HepG2 (cell line): ENCODE measurements around the gene COPS7A. TPM values are rescaled to one million over a fixed set of nuclear protein-coding genes. Genes with fewer than 3 reads are reported as not detected.

Experiments
- ARID5B ChIP-seq: IDR thresholded peaks from 2 replicates; pipeline ENCODE4 v1.4.0; 2020; ENCODE audit warnings: mild to moderate bottlenecking, missing genetic modification reagents
- ATF4 ChIP-seq, 2 experiments: fragments of 450-650 bp in 1 of 2; sonication (generic) in 1 of 2; formaldehyde crosslinking; IDR thresholded peaks; 2 replicates each; pipeline versions ENCODE4 v1.5.0 to v1.8.0; 2020 to 2022; ENCODE audit warnings: mild to moderate bottlenecking in 1 of 2, missing genetic modification reagents in 1 of 2
- CENPT ChIP-seq: sonication (generic); formaldehyde crosslinking; IDR thresholded peaks from 2 replicates; pipeline ENCODE4 v1.8.0; 2022; ENCODE audit warnings: low read depth, mild to moderate bottlenecking, moderate library complexity, missing genetic modification reagents
- IRF1 ChIP-seq: sonication (generic); formaldehyde crosslinking; IDR thresholded peaks from 2 replicates; pipeline ENCODE4 v1.4.0; 2020; ENCODE audit warnings: low read depth, mild to moderate bottlenecking, missing genetic modification reagents
- IRX3 ChIP-seq: sonication (generic); formaldehyde crosslinking; IDR thresholded peaks from 2 replicates; pipeline ENCODE4 v1.8.1; 2023; ENCODE audit warnings: mild to moderate bottlenecking, low read depth, missing genetic modification reagents, borderline replicate concordance
- NFATC3 ChIP-seq: sonication (generic); formaldehyde crosslinking; IDR thresholded peaks from 2 replicates; pipeline ENCODE4 v1.5.1; 2020; ENCODE audit warnings: mild to moderate bottlenecking, missing genetic modification reagents
- NFYB ChIP-seq: sonication (generic); formaldehyde crosslinking; IDR thresholded peaks from 2 replicates; pipeline ENCODE4 v1.4.0; 2020; ENCODE audit warnings: missing genetic modification reagents
- REST ChIP-seq, 2 experiments: IDR thresholded peaks; 2 replicates each; pipeline ENCODE4 v1.6.1; 2011 to 2012; ENCODE audit warnings: low read length in 2 of 2, borderline replicate concordance in 1 of 2, low read depth in 1 of 2, mild to moderate bottlenecking in 1 of 2, moderate library complexity in 1 of 2
- SAP130 ChIP-seq: IDR thresholded peaks from 2 replicates; pipeline ENCODE4 v1.6.1; 2016; ENCODE audit warnings: low read depth
- SNRNP70 ChIP-seq: fragments of 200-400 bp; formaldehyde crosslinking; IDR thresholded peaks from 2 replicates; pipeline ENCODE4 v1.6.1; 2017; ENCODE audit warnings: mild to moderate bottlenecking, low read depth, low read length, moderate library complexity
- TBL1XR1 ChIP-seq: fragments of 150-350 bp; IDR thresholded peaks from 2 replicates; pipeline ENCODE4 v1.6.1; 2014; ENCODE audit warnings: borderline replicate concordance, low read length; ENCODE audit not compliant: partially characterized antibody
- ZKSCAN1 ChIP-seq: fragments of 150-350 bp; IDR thresholded peaks from 2 replicates; pipeline ENCODE4 v1.6.1; 2014; ENCODE audit warnings: low read length
- ZMAT3 ChIP-seq: sonication (generic); formaldehyde crosslinking; conservative IDR thresholded peaks from 2 replicates; pipeline ENCODE4 v1.7.0; 2021; ENCODE audit warnings: missing genetic modification reagents
- ZNF17 ChIP-seq: sonication (generic); formaldehyde crosslinking; IDR thresholded peaks from 2 replicates; pipeline ENCODE4 v1.5.0; 2020; ENCODE audit warnings: mild to moderate bottlenecking, missing genetic modification reagents
- ZNF280B ChIP-seq: sonication (generic); formaldehyde crosslinking; IDR thresholded peaks from 2 replicates; pipeline ENCODE4 v1.5.0; 2020; ENCODE audit warnings: missing genetic modification reagents, mild to moderate bottlenecking, borderline replicate concordance
- ZNF790 ChIP-seq: sonication (generic); formaldehyde crosslinking; IDR thresholded peaks from 2 replicates; pipeline ENCODE4 v1.8.0; 2022; ENCODE audit warnings: missing genetic modification reagents, mild to moderate bottlenecking, borderline replicate concordance
- polyA plus RNA-seq, 8 experiments: library from polyadenylated mRNA; depleted of rRNA in 3 of 8; stranded (reverse) in 7 of 8; unstranded in 1 of 8; fragments of >200 nt; fragmentation: Illumina TruSeq in 4 of 8; extraction: Trizol in 4 of 8; gene quantifications; 2 replicates each; pipeline versions ENCODE4 v1.2.1 to v1.2.3, GENCODE V29; 2011 to 2016; ENCODE audit warnings: low read depth in 4 of 8, missing spikeins in 1 of 8, mixed read lengths in 1 of 8; ENCODE audit not compliant: insufficient read depth in 1 of 8
- total RNA-seq, 5 experiments: library from RNA; depleted of rRNA; stranded (reverse); fragments of >200 nt; fragmentation: Illumina TruSeq; extraction: Trizol; gene quantifications; 2 replicates each; pipeline ENCODE4 v1.2.3, GENCODE V29; 2016; ENCODE audit warnings: low read depth in 1 of 5

The COPS7A gene
- total and polyA plus RNA-seq, 2 of the 13 experiments (the other 11 are each of a cell fraction or from before 2014, with no cell fraction given), result 40.0 to 73.6 TPM

- TF ChIP-seq ATF4 (CRISPR knock-in tag; IDR thresholded peaks at IDR 0.05) (peak in 1 of 2 experiments; percentile 37; a peak in 1 of 4 replicates), REST (IDR thresholded peaks at IDR 0.05; ENCODE audit: borderline replicate concordance in 1 of 2, low read depth in 1 of 2, low read length in 2 of 2) (0 out of 4 replicates have a peak, but pooled peaks of 1 of the 2 experiments have one; percentile 21), CENPT (CRISPR knock-in tag) (0 out of 2 replicates have a peak, but pooled peaks have one; percentile 46), NFATC3 (CRISPR knock-in tag) (peak; percentile 10; the same call in 1 of the 2 replicates), SAP130 (CRISPR knock-in tag) (peak; percentile 96), ZNF790 (CRISPR knock-in tag) (no peak), SNRNP70 (no peak), ZNF280B (CRISPR knock-in tag) (peak; percentile 98), ARID5B (CRISPR knock-in tag) (peak; percentile 64), IRX3 (peak; percentile 81; the same call in 1 of the 2 replicates), TBL1XR1 (no peak), IRF1 (CRISPR knock-in tag) (no peak; the same call in 1 of the 2 replicates), NFYB (CRISPR knock-in tag) (peak; percentile 80), ZMAT3 (CRISPR knock-in tag) (peak; percentile 90), ZKSCAN1 (peak; percentile 63), ZNF17 (peak; percentile 96)
Measured at GRCh38 chr12:6723607-6724408, at the start of gene COPS7A (continued).
